IMR-90 (cell line): Measurements from ENCODE around the gene WDR1. TPM values are rescaled to one million over a fixed set of nuclear protein-coding genes. Genes with fewer than 3 reads are reported as not detected.

Experiments
- ATAC-seq: fragments of 200-7000 bp; cut with Tn5 transposase; 2 replicates; pipeline ENCODE4 v1.9.1; 2020; ENCODE audit warnings: low read depth, mild to moderate bottlenecking, moderate library complexity
- BruUV-seq: library from RNA; stranded (reverse); fragments of 400-500 nt; replicated peaks from 2 replicates; lab custom pipeline; 2021; lab: Mats Ljungman, UMichigan
- CTCF ChIA-PET: fragments of 300-600 bp; formaldehyde crosslinking; extraction: SDS; loops from one replicate; lab custom pipeline; 2021; ENCODE audit warnings: antibody characterized with exemption; lab: Yijun Ruan, JAX
- POLR2A ChIA-PET: fragments of 300-600 bp; sonication (Branson Sonifier 250); formaldehyde crosslinking; loops from one replicate; lab custom pipeline; 2022; ENCODE audit warnings: antibody characterized with exemption; ENCODE audit not compliant: unreplicated experiment; lab: Charles Lee
- DNase-seq: peaks from one replicate; pipeline ENCODE4 v3.0.0; 2013
- H2AFZ ChIP-seq: replicated peaks from 2 replicates; pipeline ENCODE3; 2013; ENCODE audit warnings: low read length, mild to moderate bottlenecking; ENCODE audit not compliant: poor library complexity
- H2AK5ac ChIP-seq: 2 replicates; pipeline ENCODE4 v1.6.1; 2013; ENCODE audit warnings: low read depth, low read length, inconsistent platforms
- H2AK9ac ChIP-seq: replicated peaks from 2 replicates; pipeline ENCODE3; 2013; ENCODE audit warnings: mild to moderate bottlenecking, low read depth, low read length, moderate library complexity; ENCODE audit not compliant: poor library complexity
- H2BK120ac ChIP-seq: 2 replicates; pipeline ENCODE4 v1.6.1; 2013; ENCODE audit warnings: low read depth, low read length, inconsistent platforms
- H2BK15ac ChIP-seq: 3 replicates; pipeline ENCODE4 v1.6.1; 2013; ENCODE audit warnings: low read depth, low read length, inconsistent platforms
- H2BK20ac ChIP-seq: 2 replicates; pipeline ENCODE4 v1.6.1; 2013; ENCODE audit warnings: low read depth, mild to moderate bottlenecking, inconsistent platforms, low read length, moderate library complexity
- H2BK5ac ChIP-seq: 2 replicates; pipeline ENCODE4 v1.6.1; 2013; ENCODE audit warnings: mild to moderate bottlenecking, low read depth, low read length, inconsistent platforms; ENCODE audit not compliant: poor library complexity, severe bottlenecking
- H3K14ac ChIP-seq: replicated peaks from 2 replicates; pipeline ENCODE4 v1.6.1; 2013; ENCODE audit warnings: low read depth, low read length, inconsistent platforms
- H3K18ac ChIP-seq: 2 replicates; pipeline ENCODE4 v1.6.1; 2013; ENCODE audit warnings: low read depth, low read length, control low read depth
- H3K23ac ChIP-seq: 2 replicates; pipeline ENCODE4 v1.6.1; 2013; ENCODE audit warnings: low read depth, low read length, inconsistent platforms
- H3K27ac ChIP-seq: 2 replicates; pipeline ENCODE4 v1.5.1; 2013; ENCODE audit warnings: mild to moderate bottlenecking, control low read depth, low read length; ENCODE audit not compliant: insufficient read depth
- H3K27me3 ChIP-seq: 2 replicates; pipeline ENCODE4 v1.6.1; 2013; ENCODE audit warnings: low read length; ENCODE audit not compliant: control insufficient read depth, insufficient read depth
- H3K36me3 ChIP-seq: 2 replicates; pipeline ENCODE4 v1.6.1; 2013; ENCODE audit warnings: low read length, mixed read lengths; ENCODE audit not compliant: control insufficient read depth, insufficient read depth
- H3K4ac ChIP-seq: 2 replicates; pipeline ENCODE4 v1.6.1; 2013; ENCODE audit warnings: low read depth, low read length, inconsistent platforms
- H3K4me1 ChIP-seq: 2 replicates; pipeline ENCODE4 v1.6.1; 2013; ENCODE audit warnings: low read length, mixed read lengths; ENCODE audit not compliant: control insufficient read depth, insufficient read depth
- H3K4me2 ChIP-seq: 2 replicates; pipeline ENCODE4 v1.6.1; 2013; ENCODE audit warnings: low read depth, mild to moderate bottlenecking, control low read depth, low read length, moderate library complexity
- H3K4me3 ChIP-seq: 2 replicates; pipeline ENCODE4 v1.5.1; 2013; ENCODE audit warnings: low read depth, mild to moderate bottlenecking, control low read depth, low read length, moderate library complexity; ENCODE audit not compliant: insufficient read depth
- H3K56ac ChIP-seq: 2 replicates; pipeline ENCODE4 v1.6.1; 2013; ENCODE audit warnings: low read length, inconsistent platforms; ENCODE audit not compliant: insufficient read depth; ENCODE audit errors: extremely low read depth
- H3K79me1 ChIP-seq, 2 experiments: 2 replicates each; pipeline ENCODE4 v1.6.1; 2013; ENCODE audit warnings: low read length in 2 of 2, inconsistent platforms in 1 of 2, low read depth in 1 of 2
- H3K9ac ChIP-seq: 2 replicates; pipeline ENCODE4 v1.6.1; 2013; ENCODE audit warnings: low read depth, low read length, control low read depth
- H3K9me1 ChIP-seq: 2 replicates; pipeline ENCODE4 v1.6.1; 2013; ENCODE audit warnings: low read length, inconsistent platforms; ENCODE audit not compliant: insufficient read depth
- H3K9me3 ChIP-seq: 2 replicates; pipeline ENCODE4 v1.6.1; 2013; ENCODE audit warnings: low read length; ENCODE audit not compliant: control insufficient read depth, insufficient read depth
- H4K20me1 ChIP-seq: 2 replicates; pipeline ENCODE4 v1.6.1; 2013; ENCODE audit warnings: low read length, inconsistent platforms; ENCODE audit not compliant: insufficient read depth
- H4K5ac ChIP-seq: 2 replicates; pipeline ENCODE4 v1.6.1; 2013; ENCODE audit warnings: mild to moderate bottlenecking, low read depth, low read length, control low read depth
- H4K8ac ChIP-seq, 2 experiments: 2 replicates each; pipeline ENCODE4 v1.6.1; 2013; ENCODE audit warnings: low read depth in 2 of 2, low read length in 2 of 2, control low read depth in 1 of 2, inconsistent platforms in 1 of 2
- H4K91ac ChIP-seq: 2 replicates; pipeline ENCODE4 v1.6.1; 2013; ENCODE audit warnings: low read depth, low read length, inconsistent platforms; ENCODE audit not compliant: insufficient read depth
- CEBPB ChIP-seq: IDR thresholded peaks from 2 replicates; pipeline ENCODE4 v1.6.1; 2012; ENCODE audit warnings: low read depth, low read length, improper control_type of control experiment
- CHD1 ChIP-seq: IDR thresholded peaks from 2 replicates; pipeline ENCODE4 v1.6.1; 2012; ENCODE audit warnings: low read depth, low read length, improper control_type of control experiment
- ELK1 ChIP-seq: fragments of 150-350 bp; IDR thresholded peaks from 2 replicates; pipeline ENCODE4 v1.6.1; 2016; ENCODE audit warnings: low read depth, mild to moderate bottlenecking, low read length, moderate library complexity, borderline replicate concordance
- FOS ChIP-seq: fragments of 150-350 bp; IDR thresholded peaks from 2 replicates; pipeline ENCODE4 v1.6.1; 2016; ENCODE audit warnings: low read depth, low read length
- MAFK ChIP-seq: IDR thresholded peaks from 2 replicates; pipeline ENCODE4 v1.6.1; 2012; ENCODE audit warnings: low read depth, low read length, improper control_type of control experiment
- MXI1 ChIP-seq: IDR thresholded peaks from 2 replicates; pipeline ENCODE4 v1.6.1; 2012; ENCODE audit warnings: low read depth, mild to moderate bottlenecking, low read length, moderate library complexity, borderline replicate concordance
- NFE2L2 ChIP-seq: fragments of 150-350 bp; IDR thresholded peaks from 2 replicates; pipeline ENCODE4 v1.6.1; 2016; ENCODE audit warnings: low read depth, mild to moderate bottlenecking, low read length
- POLR2A ChIP-seq: IDR thresholded peaks from 2 replicates; pipeline ENCODE4 v1.6.1; 2012; ENCODE audit warnings: mild to moderate bottlenecking, low read depth, low read length
- RCOR1 ChIP-seq: IDR thresholded peaks from 2 replicates; pipeline ENCODE4 v1.6.1; 2012; ENCODE audit warnings: mild to moderate bottlenecking, low read length, improper control_type of control experiment; ENCODE audit not compliant: insufficient replicate concordance
- RFX5 ChIP-seq: IDR thresholded peaks from 2 replicates; pipeline ENCODE4 v1.8.0; 2012; ENCODE audit warnings: low read depth, mild to moderate bottlenecking, low read length, moderate library complexity
- USF2 ChIP-seq: fragments of 150-350 bp; IDR thresholded peaks from 2 replicates; pipeline ENCODE4 v1.6.1; 2017; ENCODE audit warnings: mild to moderate bottlenecking, antibody characterized with exemption, low read length, low read depth
- WGBS, 2 experiments: methylation state at CpG; one replicate each; pipeline versions ENCODE4 v1.1.5 to v1.1.7; 2013; ENCODE audit warnings: missing lambda C conversion rate in 2 of 2; ENCODE audit not compliant: insufficient read length in 1 of 2; ENCODE audit errors: extremely low coverage in 2 of 2; 5-methylcytosine and 5-hydroxymethylcytosine counted together
- dilution Hi-C: fragments of 300-500 bp; cut with HindIII; formaldehyde crosslinking; loops from one replicate; pipeline ENCODE4 v1.14.3; 2018; ENCODE audit warnings: low sequenced_read_pairs; ENCODE audit not compliant: unreplicated experiment
- in situ Hi-C: fragments of 300-500 bp; cut with MboI; formaldehyde crosslinking; loops from 3 replicates; pipeline ENCODE4 v1.14.3; 2019; ENCODE audit warnings: low sequenced_read_pairs, inconsistent platforms, mixed read lengths
- intact Hi-C: fragments of 100-400 bp; cut with micrococcal nuclease; formaldehyde crosslinking; loops from 2 replicates; pipeline ENCODE4 v1.10.0; 2022
- polyA plus RNA-seq, 3 experiments: library from polyadenylated mRNA; depleted of rRNA; stranded (reverse); fragments of >200 nt; gene quantifications; 2 replicates each; pipeline ENCODE4 v1.2.3, GENCODE V29; 2012; ENCODE audit warnings: low replicate concordance in 1 of 3
- total RNA-seq: library from RNA; depleted of rRNA; stranded (reverse); fragments of >200 nt; gene quantifications from 2 replicates; pipeline ENCODE4 v1.2.3, GENCODE V29; 2012

WDR1 gene
- total and polyA plus RNA-seq, 2 of the 4 experiments (the other 2 are of a cell fraction): 725 to 992 TPM

GRCh38 chr4:10079256-10079655, 37.3 kb downstream of the WDR1 start:
- 84% methylated on average over 7 of the region's 15 CpGs; no CpG with 5 or more reads in 1 of the 2 experiments for WGBS, 2 experiments
- DNase-seq: no peak
- in situ Hi-C loops: loop anchor here (25.0 kb wide), 2 partner anchors 108 to 1642 kb away; partner anchors contain the start of genes ACOX3 and TRMT44
- Histone ChIP-seq H2AFZ (no peak overlapping the region), H3K56ac (no peak overlapping the region), H3K4me3 (no peak overlapping the region), H3K27me3 (no peaks in the 10 kb centered on the region), H4K8ac (no peak overlapping the region), H3K9me1 (no peaks in the 10 kb centered on the region), H2BK20ac (no peak overlapping the region), H3K27ac (no peak overlapping the region), H4K20me1 (peaks cover 88% of the 10 kb centered on the region), H2BK15ac (no peak overlapping the region), H2AK9ac (no peak overlapping the region), H4K5ac (no peak overlapping the region), H3K14ac (no peak overlapping the region), H3K36me3 (peaks cover 96% of the 10 kb centered on the region), H3K18ac (no peak overlapping the region), H3K9me3 (no peaks in the 10 kb centered on the region), H3K9ac (no peak overlapping the region), H2BK120ac (no peak overlapping the region), H3K4ac (no peak overlapping the region), H3K4me1 (no peaks in the 10 kb centered on the region), H2BK5ac (no peak overlapping the region), H3K23ac (no peak overlapping the region), H3K79me1 (peaks cover 28 to 67% of the 10 kb centered on the region in 2 experiments), H4K91ac (no peak overlapping the region), H3K4me2 (no peak overlapping the region), H2AK5ac (no peak overlapping the region)
- ATAC-seq: no peak
- POLR2A ChIA-PET: no interaction called here
- dilution Hi-C loops: no loop called here
- CTCF ChIA-PET: no interaction called here
- BruUV-seq: no TSS peak
- TF ChIP-seq MAFK (no peak), MXI1 (no peak), POLR2A (no peak), USF2 (no peak), FOS (no peak), CEBPB (no peak), RFX5 (no peak), NFE2L2 (no peak), CHD1 (no peak), RCOR1 (no peak), ELK1 (no peak)
- intact Hi-C loops: no loop called here
